GM19395 (cell line): Measurements from ENCODE around the gene EBI3.
"Not testable (repeated sequence)": the region's sequence is repeated elsewhere in the genome, so short reads cannot be mapped to it uniquely, and the experiment has no call there.

Experiments used
- ATAC-seq: cut with Tn5 transposase; IDR thresholded peaks from one replicate; pipeline ENCODE4 v1.9.1; 2021; ENCODE audit warnings: mild to moderate bottlenecking, moderate library complexity; ENCODE audit not compliant: unreplicated experiment

The EBI3 gene

DNA sequence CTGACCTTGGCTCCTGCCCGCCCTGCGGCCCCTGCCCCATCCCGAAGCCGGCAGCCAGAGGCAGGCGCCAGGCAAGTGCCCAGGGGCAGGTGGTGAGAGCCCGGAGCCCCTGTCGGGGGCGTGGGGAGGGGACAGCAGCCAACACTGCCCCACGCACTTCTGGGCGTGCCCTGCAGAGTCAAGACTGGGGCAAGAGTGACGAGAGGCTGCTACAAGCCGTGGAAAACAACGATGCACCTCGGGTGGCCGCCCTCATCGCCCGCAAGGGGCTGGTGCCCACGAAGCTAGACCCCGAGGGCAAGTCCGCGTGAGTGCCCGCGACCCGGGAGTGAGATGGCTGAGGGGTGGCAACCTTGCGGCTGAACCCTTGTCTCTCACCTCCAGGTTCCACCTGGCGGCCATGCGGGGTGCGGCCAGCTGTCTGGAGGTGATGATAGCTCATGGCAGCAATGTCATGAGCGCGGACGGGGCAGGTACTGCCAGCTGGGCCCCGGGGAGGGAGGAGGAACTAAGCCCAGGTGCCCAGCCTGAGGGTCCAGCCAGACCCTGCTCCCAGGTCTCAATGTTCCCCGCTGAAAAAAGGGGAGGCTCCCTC, 29.5 kb upstream of the EBI3 start:
- ATAC-seq = no peak

DNA sequence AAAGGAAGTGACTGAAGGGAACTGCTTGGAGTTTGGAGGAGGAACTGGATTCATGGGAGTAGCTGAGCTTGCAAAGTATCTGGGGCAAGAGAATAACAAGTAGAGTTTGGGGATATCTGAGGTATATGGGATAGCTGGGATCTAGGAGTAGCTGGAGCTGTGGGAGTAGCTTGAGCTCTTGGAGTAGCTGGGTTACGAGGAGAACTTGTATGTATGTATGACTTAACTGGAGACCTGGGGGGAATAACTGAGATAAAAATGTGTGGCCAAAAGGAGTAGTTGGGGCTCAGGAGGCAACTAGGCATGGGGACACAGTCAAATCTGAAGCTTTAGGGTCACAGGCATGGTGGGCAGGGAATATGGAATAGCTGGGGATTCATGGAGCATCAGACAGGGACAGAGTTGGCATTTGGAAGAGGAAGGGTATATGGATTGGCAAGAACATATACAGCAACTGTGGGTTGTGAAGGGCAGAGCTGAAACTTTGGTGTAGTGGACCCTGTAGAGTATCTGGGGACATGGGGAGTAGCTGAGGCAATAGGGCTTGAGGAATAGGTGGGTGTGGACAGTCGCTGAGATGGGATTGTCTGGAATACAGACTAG, 28.3 kb upstream of the EBI3 start:
- ATAC-seq = no peak

DNA sequence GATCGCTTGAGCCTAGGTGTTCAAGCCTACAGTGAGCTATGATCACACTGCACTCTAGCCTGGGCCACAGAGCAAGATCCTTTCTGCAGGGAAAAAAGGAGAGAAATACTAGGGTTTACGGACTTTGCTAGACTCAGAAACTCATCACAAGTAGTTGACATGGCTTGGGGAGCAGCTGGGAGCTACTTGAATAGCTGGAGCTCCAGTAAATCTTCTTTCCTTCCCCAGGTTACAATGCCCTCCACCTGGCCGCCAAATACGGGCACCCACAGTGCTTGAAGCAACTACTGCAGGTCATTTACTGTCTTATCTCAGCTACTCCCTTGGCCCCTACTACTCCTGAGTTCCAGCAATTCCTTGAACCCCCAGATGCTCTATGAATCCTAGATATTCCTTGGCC, 27.5 kb upstream of the EBI3 start:
- no peak for ATAC-seq

DNA sequence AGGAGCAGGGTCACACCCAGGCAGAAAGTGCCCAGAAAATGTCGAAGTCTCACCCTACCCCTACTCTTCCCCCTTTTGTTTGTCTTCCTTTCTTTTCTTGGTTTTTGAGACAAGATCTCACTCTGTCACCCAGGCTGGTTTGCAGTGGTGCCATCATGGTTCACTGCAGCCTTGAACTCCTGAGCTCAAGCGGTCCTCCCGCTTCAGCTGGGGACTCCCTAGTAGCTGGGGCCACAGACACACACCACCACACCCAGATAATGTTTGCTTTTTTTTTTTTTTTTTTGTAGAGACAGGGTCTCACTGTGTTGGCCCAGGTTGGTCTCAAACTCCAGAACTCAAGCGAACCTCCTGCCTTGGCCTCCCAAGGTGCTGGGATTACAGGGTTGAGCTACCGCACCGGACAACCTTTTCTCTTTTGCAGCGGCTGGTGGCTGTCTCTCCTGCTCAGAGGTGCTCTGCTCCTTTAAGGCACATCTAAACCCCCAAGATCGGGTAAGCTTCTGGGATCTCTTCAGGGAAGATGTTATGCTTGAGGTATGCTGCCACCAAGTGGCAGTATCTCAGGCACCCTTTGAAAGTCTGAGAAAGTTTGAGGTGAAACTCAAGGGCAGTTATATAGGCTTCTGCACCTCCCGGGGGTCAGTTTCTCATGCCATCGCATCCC, 22.4 kb upstream of the EBI3 start:
- no peak for ATAC-seq

DNA sequence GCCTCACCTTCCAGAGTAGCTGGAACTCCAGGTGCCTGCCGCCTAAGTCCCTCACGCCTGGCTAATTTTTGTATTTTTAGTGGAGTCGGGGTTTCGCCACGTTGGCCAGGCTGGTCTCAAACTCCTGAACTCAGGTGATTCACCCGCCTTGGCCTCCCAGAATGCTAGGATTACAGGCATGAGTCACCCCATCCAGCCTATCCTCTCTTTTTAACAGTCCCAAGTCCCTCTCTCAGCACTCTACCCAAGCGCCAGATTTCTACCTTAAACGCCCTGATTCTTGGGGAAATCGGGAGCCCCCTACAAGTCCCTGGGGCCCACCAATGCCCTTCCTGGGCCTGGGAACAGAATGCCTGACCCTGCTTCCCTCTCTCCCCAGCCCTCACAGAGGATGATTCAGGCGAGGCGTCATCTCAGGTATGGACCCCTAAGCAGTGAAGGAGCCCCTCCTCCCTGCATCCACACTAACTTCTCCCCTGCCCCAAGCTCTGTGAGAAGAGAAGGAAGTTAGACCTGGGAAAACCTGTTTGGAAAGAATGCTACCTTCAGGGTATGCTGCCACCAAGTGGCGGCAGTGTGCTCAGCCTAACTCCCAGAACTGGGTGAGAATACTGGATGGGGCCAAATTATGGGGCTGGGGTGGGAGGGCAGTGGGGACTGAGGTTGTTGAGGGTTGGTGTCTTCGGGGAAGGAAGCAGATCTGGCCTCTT, 20.8 kb upstream of the EBI3 start:
- no peak for ATAC-seq

DNA sequence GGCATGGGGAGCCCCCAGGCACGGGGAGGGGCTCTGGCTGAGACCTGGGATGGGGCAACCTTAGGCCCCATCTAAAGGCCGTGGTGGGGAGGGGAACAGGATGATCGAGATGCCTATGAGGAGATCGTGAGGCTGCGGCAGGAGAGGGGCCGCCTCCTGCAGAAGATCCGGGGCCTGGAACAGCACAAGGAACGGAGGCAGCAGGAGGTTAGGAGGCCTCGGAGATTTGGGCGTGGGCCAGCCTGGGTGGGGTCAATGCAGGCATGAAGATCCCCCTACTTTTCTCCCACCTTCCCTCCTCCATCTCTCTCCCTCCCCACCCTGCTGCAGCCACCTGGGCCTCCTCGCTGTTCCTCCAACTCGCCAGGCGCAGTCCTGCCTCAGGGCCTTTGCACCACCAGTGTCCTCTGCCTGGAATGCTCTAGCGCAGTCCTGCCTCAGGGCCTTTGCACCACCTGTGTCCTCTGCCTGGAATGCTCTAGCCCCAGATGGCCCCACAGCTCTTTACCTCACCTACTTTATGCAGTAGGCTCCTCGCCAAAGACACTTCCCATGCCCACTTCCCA, 19.1 kb upstream of the EBI3 start:
- ATAC-seq = no peak

DNA sequence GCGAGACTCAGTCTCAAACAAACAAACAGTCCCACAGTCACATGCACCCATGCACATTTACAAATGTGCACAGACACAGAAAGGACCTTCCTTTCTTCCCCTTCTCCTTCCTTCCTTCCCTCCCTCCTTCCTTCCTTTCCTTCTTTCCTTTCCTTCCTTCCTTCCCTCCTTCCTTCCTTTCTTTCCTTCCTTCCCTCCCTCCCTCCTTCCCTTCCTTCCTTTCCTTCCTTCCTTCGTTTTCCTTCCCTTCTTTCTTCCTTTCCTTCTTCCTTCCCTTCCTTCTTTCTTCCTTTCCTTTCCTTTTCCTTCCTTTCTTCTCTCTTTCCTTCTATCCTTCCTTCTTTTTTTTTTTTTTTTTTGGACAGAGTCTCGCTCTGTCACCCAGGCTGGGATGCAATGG, 16.2 kb upstream of the EBI3 start:
- no peak for ATAC-seq

DNA sequence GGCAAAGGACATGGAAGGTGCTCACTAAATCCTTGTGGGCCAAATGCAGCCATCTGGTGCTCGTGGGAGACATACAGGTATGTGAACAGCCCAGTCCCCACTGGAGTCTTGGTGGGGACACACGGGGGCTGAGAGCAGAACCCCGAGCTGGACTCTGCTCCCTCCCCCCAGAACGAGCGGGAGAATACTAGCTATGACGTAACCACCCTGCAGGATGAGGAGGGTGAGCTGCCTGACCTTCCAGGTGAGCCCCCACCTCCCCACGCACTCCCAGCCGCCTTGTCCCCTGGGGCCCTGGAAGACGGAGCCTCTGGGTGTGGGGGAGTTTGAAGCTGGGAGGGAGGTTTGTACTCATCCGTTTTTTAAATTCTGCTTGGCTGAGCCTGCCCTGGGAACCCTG, 13.5 kb upstream of the EBI3 start:
- no peak for ATAC-seq

DNA sequence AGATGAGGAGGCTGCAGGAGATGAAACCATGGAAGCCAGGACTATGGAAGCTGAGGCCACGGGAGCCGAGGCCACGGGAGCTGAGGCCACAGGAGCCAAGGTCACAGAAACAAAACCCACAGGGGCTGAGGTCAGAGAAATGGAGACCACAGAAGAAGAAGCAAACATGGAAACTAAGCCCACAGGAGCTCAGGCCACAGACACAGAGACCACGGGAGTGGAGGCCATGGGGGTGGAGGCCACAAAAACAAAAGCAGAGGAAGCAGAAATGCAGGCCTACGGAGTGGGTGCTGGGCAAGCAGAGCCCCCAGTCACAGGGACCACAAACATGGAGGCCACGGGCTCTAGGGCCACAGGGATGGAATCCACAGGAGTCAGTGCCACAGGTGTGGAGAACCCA, 12.5 kb upstream of the EBI3 start:
- no peak for ATAC-seq

DNA sequence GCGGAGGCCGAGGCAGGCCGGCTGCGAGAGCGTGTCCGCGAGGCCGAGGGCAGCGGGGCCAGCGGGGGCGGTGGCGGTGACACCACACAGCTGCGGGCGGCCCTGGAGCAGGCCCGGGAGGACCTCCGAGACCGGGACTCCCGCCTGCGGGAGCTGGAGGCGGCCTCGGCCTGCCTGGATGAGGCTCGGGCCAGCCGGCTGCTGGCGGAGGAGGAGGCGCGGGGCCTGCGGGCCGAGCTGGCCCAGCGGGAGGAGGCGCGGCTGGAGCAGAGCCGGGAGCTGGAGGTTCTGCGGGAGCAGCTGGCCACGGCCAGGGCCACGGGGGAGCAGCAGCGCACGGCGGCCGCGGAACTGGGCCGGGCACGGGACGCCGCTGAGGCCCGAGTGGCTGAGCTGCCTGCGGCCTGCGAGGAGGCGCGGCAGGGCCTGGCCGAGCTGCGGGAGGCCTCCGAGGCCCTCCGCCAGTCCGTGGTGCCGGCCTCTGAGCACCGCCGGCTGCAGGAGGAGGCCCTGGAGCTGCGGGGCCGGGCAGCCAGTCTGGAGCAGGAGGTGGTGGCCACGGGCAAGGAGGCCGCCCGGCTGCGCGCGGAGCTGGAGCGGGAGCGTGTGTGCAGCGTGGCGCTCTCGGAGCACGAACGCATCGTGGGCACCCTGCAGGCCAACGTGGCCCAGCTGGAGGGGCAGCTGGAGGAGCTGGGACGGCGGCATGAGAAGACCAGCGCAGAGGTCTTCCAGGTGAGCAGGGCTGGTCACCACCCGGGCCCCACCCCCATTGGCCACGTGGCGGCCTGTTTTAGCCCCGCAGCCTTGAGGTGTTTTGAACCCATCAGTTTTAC, 11.7 kb upstream of the EBI3 start:
- no peak for ATAC-seq

DNA sequence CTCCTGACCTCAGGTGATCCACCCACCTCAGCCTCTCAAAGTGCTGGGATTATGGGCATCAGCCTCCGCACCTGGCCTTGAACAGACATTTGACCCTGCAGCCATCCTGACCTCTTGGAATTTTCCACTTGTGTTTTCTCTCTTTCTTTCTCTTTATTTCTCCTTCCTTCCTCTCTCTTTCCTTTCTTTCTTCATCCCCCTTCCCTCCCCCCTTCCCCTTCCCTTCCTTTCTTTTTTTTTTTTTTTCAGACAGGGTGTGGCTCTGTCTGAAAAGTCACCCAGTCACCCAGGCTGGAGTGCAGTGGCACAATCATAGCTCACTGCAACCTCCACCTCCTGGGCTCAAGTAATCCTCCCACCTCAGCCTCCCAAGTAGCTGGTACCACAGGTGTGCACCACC, 10.8 kb upstream of the EBI3 start:
- not testable (repeated sequence) for ATAC-seq

DNA sequence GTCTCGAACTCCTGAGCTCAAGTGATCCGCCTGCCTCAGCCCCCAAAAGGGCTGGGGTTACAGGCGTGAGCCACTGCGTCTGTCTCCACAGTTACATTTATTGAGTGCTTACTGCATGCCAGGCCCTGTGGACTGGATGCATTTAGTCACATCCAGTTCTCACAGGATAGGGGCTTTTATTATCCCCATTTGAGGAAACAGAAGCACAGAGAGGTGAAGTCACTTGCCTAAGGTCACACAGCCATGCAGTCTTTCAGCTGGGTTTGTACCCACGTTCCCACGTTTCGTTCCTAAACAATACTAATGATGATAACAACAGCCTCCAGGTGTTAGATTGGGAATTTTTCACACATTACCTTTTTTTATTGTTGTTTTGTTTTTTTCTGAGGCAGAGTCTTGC, 9.1 kb upstream of the EBI3 start:
- ATAC-seq = no peak

DNA sequence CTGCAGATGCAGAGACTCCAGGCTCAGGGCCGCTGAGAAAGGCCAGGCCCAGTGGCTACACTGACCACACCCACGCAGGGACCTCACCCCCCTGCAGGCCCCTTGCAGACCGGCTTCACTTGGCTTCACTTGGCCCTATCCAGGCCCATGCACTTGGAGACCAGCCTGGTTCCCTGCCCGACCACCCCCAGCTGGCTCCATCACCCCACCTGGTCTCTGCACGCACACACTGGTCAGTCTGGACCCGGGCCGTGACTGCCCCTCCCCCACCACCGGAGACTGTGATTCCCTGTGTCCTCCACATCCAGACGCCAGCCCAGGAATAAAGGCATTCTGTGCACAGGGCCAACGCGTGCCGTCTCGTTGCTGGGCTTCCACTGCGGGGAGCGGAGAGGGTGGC, 4.9 kb upstream of the EBI3 start:
- no peak for ATAC-seq

DNA sequence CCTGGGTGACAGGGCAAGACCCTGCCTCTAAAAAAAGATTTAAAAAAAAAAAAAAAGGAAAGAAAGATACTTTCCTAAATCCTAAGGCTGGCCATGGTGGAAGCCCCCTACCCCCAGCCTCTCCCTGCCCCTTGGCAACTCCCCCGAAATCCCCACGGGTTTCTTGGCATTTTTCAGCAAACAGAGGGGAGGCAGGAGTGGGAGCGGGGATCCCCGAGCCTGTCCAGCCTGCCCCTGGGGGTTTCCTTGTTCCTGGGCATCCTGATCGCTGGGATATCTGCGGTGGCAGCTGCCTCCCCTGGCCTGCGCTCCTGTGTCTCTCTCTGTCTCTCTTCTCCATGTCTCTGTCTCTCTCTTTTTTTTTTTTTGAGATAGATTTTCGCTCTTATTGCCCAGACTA, 3.4 kb upstream of the EBI3 start:
- ATAC-seq = no peak

DNA sequence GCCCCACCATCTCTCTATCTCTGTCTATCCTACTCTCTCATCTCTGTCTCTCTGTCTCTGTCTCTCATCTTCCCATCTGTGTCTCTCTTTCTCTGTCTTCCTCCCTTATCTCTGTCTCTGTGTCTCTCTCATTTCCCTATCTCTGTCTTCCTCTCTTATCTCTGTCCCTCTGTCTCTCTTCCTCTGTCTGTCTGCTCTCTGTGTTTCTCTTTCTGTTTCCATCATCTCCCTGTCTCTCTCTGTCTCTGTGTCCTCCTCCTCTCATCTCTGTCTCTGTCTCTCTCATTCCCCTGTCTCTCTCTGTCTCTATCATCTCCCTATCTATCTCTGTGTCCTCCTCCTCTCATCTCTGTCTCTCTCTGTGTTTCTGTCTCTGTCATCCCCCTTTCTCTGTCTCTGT, 1.6 kb upstream of the EBI3 start:
- no peak for ATAC-seq

DNA sequence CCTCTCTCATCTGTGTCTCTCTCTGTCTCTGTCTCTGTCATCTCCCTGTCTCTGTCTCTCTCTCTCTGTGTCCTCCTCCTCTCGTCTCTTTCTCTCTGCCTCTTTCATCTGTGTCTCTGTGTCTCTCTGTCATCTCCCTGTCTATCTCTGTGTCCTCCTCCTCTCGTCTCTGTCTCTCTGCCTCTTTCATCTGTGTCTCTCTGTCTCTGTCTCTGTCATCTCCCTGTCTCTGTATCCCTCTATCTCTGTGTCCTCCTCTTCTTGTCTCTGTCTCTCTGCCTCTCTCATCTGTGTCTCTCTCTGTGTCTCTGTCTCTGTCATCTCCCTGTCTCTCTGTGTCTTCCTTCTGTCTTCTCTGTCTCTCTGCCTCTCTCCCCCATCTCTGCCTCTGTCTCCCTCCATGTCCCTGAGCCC, 551 bp upstream of the EBI3 start:
- ATAC-seq = no peak

DNA sequence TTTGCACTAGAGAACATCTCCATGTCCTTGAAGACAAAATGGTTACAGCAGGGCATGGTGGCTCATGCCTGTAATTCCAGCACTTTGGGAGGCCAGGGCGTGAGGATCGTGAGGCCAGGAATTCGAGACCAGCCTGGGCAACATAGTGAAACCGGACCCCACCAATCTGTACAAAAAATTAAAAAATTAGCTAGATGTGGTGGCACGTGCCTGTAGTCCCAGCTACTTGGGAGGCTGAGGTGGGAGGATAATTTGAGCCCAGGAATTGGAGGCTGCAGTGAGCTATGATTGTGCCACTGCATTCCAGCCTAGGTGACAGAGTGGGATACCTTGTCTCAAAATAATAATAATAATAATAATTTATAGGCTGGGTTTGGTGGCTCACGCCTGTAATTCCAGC, 914 bp downstream of the EBI3 start:
- not testable (repeated sequence) for ATAC-seq

DNA sequence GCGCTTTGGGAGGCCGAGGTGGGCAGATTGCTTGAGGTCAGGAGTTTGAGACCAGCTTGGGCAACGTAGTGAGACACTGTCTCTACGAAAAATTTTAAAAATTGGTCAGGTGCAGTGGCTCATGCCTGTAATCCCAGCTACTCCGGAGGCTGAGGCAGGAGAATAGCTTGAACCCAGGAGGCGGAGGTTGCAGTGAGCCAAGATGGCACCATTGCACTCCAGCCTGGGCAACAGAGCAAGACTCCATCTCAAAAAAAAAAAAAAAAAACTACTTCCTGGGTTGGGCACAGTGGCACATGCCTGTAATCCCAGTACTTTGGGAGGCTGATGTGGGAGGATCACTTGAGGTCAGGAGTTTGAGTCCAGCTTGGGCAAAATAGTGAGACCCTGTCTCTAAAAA, 2.2 kb downstream of the EBI3 start:
- not testable (repeated sequence) for ATAC-seq

DNA sequence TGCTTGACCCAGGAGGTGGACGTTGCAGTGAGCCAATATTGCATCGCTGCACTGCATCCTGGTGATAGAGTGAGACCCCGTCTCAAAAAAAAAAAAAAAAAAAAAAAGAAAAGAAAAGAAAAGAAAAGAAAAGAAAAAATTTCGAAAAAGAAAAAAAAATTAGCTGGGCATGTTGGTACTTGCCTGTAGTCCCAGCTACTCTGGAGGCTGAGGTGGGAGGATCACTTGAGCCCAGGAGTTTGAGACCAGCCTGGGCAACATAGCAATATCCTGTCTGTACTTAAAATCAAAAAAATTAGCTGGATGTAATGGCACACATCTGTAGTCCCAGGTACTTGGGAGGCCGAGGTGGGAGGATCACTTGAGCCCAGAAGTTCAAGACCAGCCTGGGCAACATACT, 2.8 kb downstream of the EBI3 start:
- not testable (repeated sequence) for ATAC-seq

DNA sequence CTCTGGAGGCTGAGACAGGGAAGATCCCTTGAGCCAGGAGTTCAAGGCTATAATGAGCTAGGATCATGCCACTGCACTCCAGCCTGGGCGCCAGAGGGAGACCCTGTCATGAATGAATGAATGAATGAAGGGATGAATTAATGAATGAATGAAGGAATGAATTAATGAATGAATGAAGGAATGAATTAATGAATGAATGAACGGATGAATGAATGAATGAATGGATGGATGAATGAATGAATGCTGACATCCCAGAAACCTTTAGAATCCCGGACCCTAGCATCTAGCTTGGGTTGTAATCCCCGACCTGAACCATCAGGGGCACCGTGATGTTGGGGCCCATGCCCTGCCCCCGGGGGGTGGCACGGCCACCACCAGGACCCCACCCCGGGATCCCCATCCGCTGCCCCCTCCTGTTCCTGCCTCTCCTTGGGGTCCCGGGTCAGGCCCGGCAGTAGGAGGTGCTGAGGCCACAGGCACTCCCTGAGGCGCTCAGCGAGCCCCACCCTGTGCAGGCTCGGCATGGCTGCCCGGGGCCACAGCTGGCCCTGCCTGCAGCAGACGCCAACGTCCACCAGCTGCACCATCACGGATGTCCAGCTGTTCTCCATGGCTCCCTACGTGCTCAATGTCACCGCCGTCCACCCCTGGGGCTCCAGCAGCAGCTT, 3.4 kb downstream of the EBI3 start:
- ATAC-seq = no peak
